Coronary artery (tissue), 2 donors: ENCODE measurements around the gene CBLN3.
A peak's percentile ranks its signal among the peaks of the same experiment; 100 is the strongest.

ENCODE experiments used
- DNase-seq: peaks from one replicate; pipeline ENCODE4 v3.0.0-alpha.2; 2017; ENCODE audit warnings: low spot score
- H3K27ac ChIP-seq, 2 donors: fragments of 200-600 bp; sonication (generic); one replicate each; pipeline ENCODE4 v1.5.1; 2016 to 2019
- H3K4me3 ChIP-seq: fragments of 200-600 bp; sonication (generic); 2 replicates; pipeline ENCODE4 v1.5.1; 2016; ENCODE audit warnings: mild to moderate bottlenecking, moderate library complexity
- TF ChIP-seq, protein P1 (sequence below): fragments of 200-600 bp; sonication (generic); IDR thresholded peaks from one replicate; pipeline ENCODE4 v1.5.1; 2019; ENCODE audit warnings: antibody characterized with exemption

The CBLN3 gene

DNA sequence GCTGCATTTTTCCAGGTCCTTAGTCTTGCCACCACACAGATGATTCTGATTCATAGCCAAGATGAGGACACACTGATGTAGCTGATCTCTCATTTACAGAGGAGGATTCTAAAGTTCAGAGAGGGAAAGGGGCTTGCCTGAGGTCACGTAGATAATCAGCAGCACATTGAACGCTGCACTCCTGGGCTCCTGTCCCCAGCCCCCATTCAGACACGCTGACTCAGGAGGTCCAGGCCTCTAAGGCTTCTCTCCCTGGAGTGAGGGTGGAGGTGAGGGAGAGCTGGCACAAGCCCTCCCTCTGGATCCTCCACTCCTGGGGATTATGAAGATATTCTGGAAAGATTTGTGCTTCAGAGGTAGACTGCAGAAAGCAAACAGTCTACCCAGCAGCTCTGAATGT lies 51.1 kb downstream of the CBLN3 start:
- peak; percentile 60 for DNase-seq
- H3K27ac ChIP-seq: no peak overlapping the region
- no peak overlapping the region for H3K4me3 ChIP-seq
- TF ChIP-seq, protein P1, sequence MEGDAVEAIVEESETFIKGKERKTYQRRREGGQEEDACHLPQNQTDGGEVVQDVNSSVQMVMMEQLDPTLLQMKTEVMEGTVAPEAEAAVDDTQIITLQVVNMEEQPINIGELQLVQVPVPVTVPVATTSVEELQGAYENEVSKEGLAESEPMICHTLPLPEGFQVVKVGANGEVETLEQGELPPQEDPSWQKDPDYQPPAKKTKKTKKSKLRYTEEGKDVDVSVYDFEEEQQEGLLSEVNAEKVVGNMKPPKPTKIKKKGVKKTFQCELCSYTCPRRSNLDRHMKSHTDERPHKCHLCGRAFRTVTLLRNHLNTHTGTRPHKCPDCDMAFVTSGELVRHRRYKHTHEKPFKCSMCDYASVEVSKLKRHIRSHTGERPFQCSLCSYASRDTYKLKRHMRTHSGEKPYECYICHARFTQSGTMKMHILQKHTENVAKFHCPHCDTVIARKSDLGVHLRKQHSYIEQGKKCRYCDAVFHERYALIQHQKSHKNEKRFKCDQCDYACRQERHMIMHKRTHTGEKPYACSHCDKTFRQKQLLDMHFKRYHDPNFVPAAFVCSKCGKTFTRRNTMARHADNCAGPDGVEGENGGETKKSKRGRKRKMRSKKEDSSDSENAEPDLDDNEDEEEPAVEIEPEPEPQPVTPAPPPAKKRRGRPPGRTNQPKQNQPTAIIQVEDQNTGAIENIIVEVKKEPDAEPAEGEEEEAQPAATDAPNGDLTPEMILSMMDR: no peak

DNA sequence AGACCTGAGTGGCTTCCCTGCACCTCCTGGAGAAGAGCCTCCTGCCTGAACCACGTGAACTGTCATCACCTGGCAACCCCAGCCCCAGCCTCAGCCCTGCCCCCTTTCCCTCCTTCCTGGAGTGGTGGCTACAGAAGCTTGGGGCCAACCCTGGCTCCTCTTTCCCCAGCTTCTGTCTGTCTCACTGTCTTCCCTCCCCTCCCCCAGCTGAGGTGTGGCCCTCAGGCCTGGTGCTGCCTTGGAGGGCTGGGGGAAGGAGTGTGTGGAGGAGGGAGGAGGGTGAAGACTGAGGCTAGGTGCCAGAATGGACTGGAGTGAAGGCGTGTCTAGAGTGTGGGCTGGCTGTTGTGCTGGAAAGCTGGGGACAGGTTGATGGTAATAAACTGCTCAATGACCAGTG lies 51.8 kb downstream of the CBLN3 start:
- Histone ChIP-seq H3K27ac (no peak overlapping the region), H3K4me3 (no peak overlapping the region)
- DNase-seq: no peak
- TF ChIP-seq, protein P1: no peak

DNA sequence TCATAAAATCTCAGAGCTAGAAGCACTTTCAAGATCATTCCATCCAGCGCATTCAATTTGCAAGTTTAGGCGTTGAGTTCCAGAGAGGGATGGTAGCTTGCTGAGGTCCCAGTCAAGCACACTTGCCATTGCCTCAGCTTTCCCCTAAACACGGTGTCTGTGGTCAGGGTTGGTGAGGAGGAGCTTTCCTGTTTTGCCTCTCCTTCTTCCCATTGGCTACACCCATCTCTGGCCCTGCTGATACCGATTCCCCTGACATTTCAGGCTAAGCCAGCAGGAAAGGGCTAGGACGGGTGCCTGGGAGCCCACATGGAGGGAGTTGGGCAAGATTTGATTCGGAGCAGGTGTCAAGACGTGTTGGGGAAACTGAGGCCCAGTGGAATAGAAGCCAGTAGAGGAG lies 52.3 kb downstream of the CBLN3 start:
- TF ChIP-seq, protein P1: no peak
- no peak for DNase-seq
- Histone ChIP-seq H3K27ac (no peak overlapping the region), H3K4me3 (no peak overlapping the region)
